HG02759 (cell line): ENCODE data around the gene AK8.

Experiments used
- ATAC-seq: cut with Tn5 transposase; IDR thresholded peaks from one replicate; pipeline ENCODE4 v1.9.1; 2021; ENCODE audit warnings: mild to moderate bottlenecking, moderate library complexity; ENCODE audit not compliant: unreplicated experiment

Gene AK8

DNA sequence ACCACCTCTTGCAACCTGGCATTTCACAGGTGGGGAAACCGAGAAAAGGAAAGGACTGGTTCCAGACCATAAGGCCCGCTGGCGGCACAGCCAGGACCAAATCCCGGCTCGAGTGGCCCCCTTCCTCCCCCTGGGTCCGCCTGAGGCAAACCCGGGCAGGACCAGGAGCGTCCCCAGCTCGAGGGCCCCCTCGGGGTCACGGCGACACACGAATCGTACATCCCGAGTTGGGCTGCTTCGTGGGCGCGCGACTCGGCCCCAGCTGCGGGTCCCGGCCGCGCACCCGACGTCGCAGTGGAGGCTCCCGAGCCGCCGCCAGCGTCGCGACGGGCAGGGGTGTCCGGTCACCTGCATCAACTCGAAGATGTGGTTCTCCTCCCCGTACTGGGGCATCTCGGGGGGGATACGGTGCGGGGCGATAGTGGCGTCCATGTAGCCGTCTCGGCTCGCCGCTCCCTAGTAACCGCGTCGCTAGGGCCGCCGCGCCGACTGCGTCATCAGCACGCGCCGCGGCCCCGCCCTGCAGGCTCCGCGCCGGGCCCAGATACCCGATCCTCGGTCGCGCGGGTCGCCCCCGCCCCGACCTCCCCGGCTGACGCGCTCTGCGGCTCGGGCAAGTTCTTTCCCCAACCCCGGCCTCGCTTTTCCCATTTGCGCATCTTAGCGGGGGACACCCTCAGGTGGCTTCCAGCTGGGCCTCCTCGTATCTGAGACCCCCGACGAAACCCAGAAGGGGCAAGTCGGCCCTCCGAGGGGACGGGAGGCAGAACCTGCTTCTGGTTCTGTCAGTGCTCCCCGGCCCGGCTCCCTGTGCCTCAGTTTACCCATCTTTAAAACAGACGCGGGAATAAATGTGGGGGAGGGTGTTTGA is at the start of gene AK8:
AK8 (minus strand) TSS at position 461 of the 871 bp plus-strand sequence; CDS start at position 432, 29 bp downstream.
- ATAC-seq, result peak; percentile 87

DNA sequence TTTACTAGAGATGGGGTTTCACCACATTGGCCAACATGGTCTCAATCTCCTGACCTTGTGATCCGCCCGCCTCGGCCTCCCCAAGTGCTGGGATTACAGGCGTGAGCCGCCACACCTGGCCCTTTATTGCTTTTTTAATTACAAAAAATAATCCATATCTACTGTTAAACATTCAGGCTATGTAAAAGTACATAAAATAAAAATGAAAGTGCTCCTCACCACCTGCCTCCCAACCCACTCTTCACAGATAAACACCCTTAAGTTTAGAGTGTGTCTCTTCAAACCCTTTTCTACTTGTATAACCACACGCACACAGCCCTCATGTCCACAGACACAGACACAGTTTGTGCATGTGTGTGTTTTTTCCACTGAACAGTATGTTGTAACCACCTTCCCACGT is 49.6 kb upstream of the AK8 start:
- no peak for ATAC-seq

DNA sequence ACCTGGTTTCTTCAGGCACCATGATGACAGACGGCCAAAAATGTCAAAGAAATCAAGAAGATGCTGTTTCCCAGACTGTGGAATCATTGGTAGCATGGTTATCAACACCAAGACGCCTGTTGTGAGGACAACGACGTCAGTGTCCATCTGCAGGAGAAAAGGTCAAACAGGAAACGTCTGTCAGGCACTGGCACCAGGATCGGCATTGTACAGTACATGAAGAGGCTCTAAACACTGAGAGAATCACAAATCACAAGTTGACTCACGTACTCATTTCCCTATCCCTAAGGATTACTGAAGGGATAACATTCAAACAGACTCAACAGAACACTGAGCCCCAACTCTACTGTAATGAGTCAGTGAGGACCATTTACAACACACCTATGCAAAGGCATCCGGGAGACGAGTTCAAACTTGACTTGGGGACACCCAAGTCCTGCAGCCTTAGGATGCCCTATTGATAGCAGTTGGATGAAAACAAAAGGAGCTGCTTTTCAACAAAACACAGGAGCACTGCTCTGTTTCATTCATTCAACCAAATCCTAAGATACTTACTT is 45.3 kb upstream of the AK8 start:
- ATAC-seq, result no peak

GRCh38 chr9:132919614-132920268 is 41.7 kb upstream of the AK8 start:
- ATAC-seq, result no peak

- ATAC-seq, result no peak
These were observed 36.8 kb upstream of the AK8 start for GRCh38 chr9:132914924-132915323.

- ATAC-seq, result no peak
These were observed 34.0 kb upstream of the AK8 start for GRCh38 chr9:132912131-132912530.

DNA sequence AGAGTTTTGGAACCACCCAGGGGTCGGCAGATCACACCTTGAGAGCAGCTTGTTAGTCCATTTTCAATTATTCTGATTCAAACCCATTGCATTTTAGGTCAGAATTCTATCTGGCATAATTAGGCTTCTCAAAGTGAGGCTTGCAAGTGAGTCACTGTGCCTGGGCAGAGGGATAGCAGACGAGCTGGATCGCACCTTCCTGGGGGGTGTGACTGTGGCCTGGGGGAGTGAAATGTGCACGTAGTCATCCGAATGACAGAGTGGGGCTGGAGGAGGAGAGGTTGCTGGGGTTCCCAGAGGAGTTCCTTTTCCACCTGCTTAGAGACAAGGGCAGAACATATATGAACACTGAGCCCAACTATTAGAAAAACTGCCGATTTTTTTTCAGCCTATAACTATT is 32.3 kb upstream of the AK8 start:
- ATAC-seq, result no peak

DNA sequence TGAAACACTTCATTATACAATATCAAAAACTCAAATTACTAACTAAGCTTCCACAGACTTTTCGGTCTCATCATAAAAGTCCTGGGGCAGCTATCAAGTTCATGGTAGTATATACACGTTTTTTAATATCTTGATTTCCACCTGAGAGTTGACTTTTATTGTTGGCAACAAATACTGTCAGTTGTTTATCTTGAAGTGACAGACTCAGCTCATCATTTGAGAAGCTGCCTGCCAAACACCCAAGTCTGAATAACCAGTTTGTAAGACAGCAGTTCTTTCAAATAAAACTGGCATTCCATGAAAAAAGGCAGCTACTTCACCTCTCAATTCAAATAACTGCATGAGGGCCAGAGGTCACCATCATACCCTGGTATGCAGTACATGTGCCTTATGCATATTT is 31.2 kb upstream of the AK8 start:
- no peak for ATAC-seq

- no peak for ATAC-seq
These were observed 30.6 kb upstream of the AK8 start for GRCh38 chr9:132908635-132909034.

GRCh38 chr9:132905726-132906125 is 27.6 kb upstream of the AK8 start:
- ATAC-seq, result no peak

DNA sequence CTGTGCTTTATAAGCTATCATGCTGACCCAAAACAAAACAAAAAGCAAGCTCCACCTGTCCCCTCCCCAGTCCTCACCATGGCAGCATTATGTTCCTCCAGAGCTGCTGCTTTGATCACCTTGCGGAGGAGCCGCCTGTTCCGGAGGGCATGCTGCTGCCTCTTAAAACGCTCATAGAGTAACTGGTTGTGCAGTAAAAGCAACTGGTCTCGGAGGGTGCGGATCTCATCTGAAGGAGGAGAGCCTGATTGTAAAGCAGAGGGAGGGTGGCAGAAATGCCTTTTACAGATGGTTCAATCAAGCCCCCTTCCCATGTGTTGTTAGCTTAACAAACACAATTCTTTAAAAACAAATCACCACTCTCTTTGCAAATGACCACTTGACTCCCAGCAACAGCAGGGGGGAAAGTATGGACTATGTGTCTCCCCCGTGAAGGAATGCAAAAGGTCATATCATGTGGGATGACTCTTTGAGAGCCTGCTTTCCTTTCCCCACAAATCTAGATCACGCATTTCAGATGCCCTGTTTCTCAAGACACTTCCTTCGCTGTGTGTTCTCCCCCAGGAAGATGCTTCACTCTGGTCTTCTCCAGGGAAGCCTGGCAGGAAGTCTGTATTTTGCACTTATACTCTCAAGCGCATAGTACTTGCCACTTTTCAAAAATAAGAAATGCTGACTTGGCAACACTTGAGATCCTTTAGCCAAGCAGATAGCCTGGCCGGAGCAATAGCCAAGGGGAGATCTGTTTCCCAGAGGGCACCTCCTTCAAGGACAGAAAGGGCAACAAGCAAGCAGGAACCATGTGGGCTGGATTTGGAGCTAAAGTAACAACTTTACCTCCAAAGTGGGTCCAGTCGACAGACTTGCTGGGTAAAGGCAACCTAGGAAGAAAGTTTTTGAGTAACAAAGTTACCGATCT is 25.7 kb upstream of the AK8 start:
- no peak for ATAC-seq

DNA sequence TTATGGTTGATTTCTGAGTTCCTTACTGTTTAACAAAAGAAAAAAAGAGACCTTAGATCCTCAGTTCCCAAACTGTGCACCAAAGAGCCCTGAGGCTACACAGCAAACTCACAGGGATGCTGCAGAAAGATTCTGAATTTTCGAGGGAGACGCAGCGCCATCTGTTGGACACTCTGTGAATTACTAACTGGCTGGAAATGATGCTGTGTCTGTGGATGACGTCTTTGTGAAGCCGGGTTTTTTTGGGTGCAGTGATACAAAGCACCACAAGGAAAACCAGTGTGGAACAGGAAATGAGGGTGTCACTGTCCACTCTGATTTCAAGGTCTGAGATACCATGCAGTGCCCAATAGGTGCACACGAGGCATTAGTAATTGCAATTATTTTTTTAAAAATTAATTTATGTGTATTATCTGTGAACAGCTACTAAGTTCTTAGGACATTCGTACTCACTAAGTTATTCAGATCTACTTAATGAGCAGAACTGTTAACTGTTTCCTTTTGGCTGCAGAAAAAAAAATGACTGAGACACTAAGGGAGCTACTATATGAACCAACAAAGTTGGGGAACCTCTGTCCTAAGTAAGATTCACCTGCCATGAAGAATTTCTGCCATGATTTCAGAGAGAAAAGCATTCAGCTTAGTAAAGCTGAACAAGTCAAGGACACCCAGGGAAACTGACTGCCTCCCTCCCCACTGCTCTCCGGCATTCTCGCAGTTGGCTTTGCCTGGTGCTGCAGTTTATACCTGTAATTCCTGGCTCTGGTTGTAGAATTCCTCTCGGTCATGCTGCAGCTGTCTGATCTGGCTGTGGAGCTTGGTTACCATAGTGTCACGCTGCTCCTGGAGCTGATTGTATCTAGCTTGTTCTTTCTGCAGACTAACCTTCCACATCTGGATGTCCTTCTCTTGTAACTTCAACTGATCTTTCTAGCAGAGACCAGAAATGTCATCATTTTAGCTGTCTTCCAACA is 24.1 kb upstream of the AK8 start:
- ATAC-seq, result no peak

DNA sequence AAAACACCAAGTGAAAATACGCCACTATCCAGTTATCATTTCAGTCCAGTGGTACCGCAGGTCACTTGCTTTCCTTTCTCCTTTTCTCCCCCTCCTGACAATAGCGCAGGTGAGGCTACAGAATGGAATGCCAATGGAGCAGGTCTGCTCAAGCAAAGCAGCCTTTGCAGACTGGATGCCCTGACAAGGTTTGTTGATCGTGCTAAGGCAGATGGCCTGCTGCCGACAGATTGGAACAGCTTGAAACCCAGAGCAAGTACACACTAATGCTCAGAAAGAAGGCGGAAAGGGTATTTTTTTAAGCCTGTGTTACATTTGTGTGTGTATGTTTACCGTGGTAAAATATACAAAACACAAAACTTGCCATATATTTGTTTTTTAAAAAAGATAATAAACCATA is 20.0 kb upstream of the AK8 start:
- no peak for ATAC-seq

- ATAC-seq, result no peak
These were observed 18.8 kb upstream of the AK8 start for GRCh38 chr9:132896906-132897305.

- no peak for ATAC-seq
These were observed 18.2 kb upstream of the AK8 start for GRCh38 chr9:132896264-132896663.

DNA sequence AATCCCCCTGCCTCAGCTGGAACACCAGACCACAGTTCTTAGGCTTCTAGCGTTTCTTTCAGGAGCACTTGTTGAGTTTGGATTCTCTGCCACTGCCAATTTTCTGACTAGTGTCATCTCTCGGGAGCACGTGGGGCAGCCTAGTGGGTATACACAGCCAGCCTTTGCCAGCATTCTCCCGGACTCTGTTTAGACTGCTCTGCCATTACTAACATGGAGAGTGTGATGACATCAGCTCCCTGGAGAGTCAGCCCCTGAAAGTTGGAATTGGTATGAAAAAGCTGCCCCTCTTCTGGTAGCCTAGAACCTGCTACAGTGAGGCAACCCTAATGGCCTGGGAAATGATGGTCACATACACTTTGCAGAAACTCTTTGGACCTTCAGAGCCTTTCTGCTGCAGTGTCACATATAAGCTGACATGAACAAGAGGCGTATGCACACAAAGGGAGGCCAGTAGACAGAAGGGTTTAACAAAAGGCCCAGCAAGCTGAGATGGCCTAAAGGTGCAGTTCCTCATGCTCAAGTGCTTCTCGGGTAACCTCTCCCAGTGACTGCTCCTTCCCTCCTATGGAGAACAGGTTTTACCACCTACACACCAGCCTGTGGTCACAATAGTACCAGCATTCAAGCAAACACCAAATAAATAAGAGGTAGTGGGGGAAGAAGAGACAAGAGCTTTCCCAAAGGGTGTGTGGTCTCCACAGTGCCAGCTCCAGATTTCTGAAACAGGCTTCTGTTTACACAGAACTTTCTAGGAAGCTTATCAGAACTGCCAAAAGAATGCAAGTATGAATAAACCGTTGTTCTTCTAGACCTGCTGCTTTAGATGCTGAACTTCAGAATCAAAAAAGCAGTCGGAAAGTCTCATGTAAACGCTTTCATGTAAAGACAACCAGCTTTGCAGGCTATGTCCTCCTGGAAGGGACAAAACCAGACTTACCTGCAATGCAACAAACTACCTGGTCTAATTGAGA is 17.1 kb upstream of the AK8 start:
- ATAC-seq, result no peak

GRCh38 chr9:132894346-132894745 is 16.3 kb upstream of the AK8 start:
- ATAC-seq, result no peak

- ATAC-seq, result no peak
These were observed 14.3 kb upstream of the AK8 start for GRCh38 chr9:132892400-132892799.

DNA sequence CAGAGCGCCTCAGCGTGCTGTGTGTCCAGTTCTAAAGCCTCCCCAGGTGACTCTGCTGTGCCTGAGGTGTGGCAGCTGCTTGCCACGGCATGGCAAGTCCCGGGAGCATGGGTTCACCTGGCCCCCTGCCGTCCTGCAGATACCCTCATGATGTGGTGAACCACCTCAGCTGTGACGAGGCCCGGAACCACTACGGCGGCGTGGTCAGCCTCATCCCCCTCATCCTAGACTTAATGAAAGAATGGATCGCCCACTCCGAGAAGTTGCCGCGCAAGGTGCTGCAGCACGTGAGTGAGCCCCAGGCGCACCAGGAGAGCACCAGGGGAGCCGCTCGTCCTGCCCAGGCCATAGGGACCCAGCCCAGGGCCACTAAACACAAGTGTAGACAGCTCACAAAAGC is 10.1 kb upstream of the AK8 start:
- ATAC-seq, result no peak
